ENCODE data around the gene RYR3. TPM values are rescaled to one million over a fixed set of nuclear protein-coding genes. Genes with fewer than 3 reads are reported as not detected.

The RYR3 gene
- total RNA-seq, 1 donor from 2014 or later = 0.61 TPM

GRCh38 chr15:33467816-33468163 is 157.0 kb downstream of the RYR3 start:
- intact Hi-C loops (cut with DNase I) = no loop called here
- H3K27ac ChIP-seq = no peak overlapping the region
- H3K36me3 ChIP-seq = no peaks in the 10 kb centered on the region
- no peak overlapping the region for H3K4me3 ChIP-seq
- no peaks in the 10 kb centered on the region for H3K27me3 ChIP-seq
- DNase-seq (no peak), ATAC-seq (no peak)
- TF ChIP-seq CTCF (IDR thresholded peaks at IDR 0.05) = no peak
- no peaks in the 10 kb centered on the region for H3K4me1 ChIP-seq
- H3K9me3 ChIP-seq = no peaks in the 10 kb centered on the region

- Histone ChIP-seq H3K36me3 (no peaks in the 10 kb centered on the region), H3K27me3 (no peaks in the 10 kb centered on the region), H3K4me3 (no peak overlapping the region), H3K4me1 (no peaks in the 10 kb centered on the region), H3K9me3 (no peaks in the 10 kb centered on the region), H3K27ac (no peak overlapping the region)
- TF ChIP-seq CTCF (IDR thresholded peaks at IDR 0.05) = no peak
- DNase-seq (no peak), ATAC-seq (no peak)
- intact Hi-C loops (cut with DNase I) = no loop called here
Measured at GRCh38 chr15:33468740-33469139, 158.0 kb downstream of the RYR3 start.

- Histone ChIP-seq H3K27me3 (no peaks in the 10 kb centered on the region), H3K4me3 (no peak overlapping the region), H3K9me3 (no peaks in the 10 kb centered on the region), H3K36me3 (no peaks in the 10 kb centered on the region), H3K27ac (no peak overlapping the region), H3K4me1 (no peaks in the 10 kb centered on the region)
- DNase-seq (no peak), ATAC-seq (no peak)
- intact Hi-C loops (cut with DNase I) = no loop called here
- no peak for TF ChIP-seq CTCF (IDR thresholded peaks at IDR 0.05)
Measured at GRCh38 chr15:33473005-33473404, 162.2 kb downstream of the RYR3 start.

- ATAC-seq (no peak), DNase-seq (no peak)
- Histone ChIP-seq H3K4me3 (no peak overlapping the region), H3K27me3 (no peaks in the 10 kb centered on the region), H3K36me3 (no peaks in the 10 kb centered on the region), H3K4me1 (no peaks in the 10 kb centered on the region), H3K27ac (no peak overlapping the region), H3K9me3 (no peaks in the 10 kb centered on the region)
- intact Hi-C loops (cut with DNase I) = no loop called here
- no peak for TF ChIP-seq CTCF (IDR thresholded peaks at IDR 0.05)
Measured at GRCh38 chr15:33473714-33474113, 162.9 kb downstream of the RYR3 start.

- Histone ChIP-seq H3K4me3 (no peak overlapping the region), H3K36me3 (no peaks in the 10 kb centered on the region), H3K9me3 (peaks cover 5% of the 10 kb centered on the region), H3K27ac (no peak overlapping the region), H3K4me1 (no peaks in the 10 kb centered on the region), H3K27me3 (no peaks in the 10 kb centered on the region)
- intact Hi-C loops (cut with DNase I) = no loop called here
- DNase-seq (no peak), ATAC-seq (no peak)
- TF ChIP-seq CTCF (IDR thresholded peaks at IDR 0.05) = no peak
Measured at GRCh38 chr15:33476076-33476475, 165.3 kb downstream of the RYR3 start.

- no peaks in the 10 kb centered on the region for H3K4me1 ChIP-seq
- TF ChIP-seq CTCF (IDR thresholded peaks at IDR 0.05) = no peak
- peaks cover 8% of the 10 kb centered on the region for H3K9me3 ChIP-seq
- DNase-seq = no peak
- H3K27me3 ChIP-seq = no peaks in the 10 kb centered on the region
- no peaks in the 10 kb centered on the region for H3K36me3 ChIP-seq
- intact Hi-C loops (cut with DNase I) = no loop called here
- no peak for ATAC-seq
- no peak overlapping the region for H3K4me3 ChIP-seq
- H3K27ac ChIP-seq = no peak overlapping the region
Measured at GRCh38 chr15:33476908-33477307, 166.1 kb downstream of the RYR3 start.

Measured in upper lobe of right lung (tissue), 1 donor.